PC-3 (cell line): ENCODE results near the gene SRGAP3. TPM values are rescaled to one million over a fixed set of nuclear protein-coding genes. Genes with fewer than 3 reads are reported as not detected.

Experiments
- ATAC-seq: fragments of 200-7000 bp; cut with Tn5 transposase; 2 replicates; pipeline ENCODE4 v1.9.1; 2020; ENCODE audit warnings: mild to moderate bottlenecking, moderate library complexity
- BruUV-seq: library from RNA; stranded (reverse); fragments of 400-500 nt; replicated peaks from 2 replicates; lab custom pipeline; 2021; lab: Mats Ljungman, UMichigan
- CTCF ChIA-PET: fragments of 300-600 bp; sonication (Branson Sonifier 250); formaldehyde crosslinking; loops from one replicate; lab custom pipeline; 2022; ENCODE audit warnings: antibody characterized with exemption; lab: Charles Lee
- POLR2A ChIA-PET: fragments of 300-600 bp; sonication (Branson Sonifier 250); formaldehyde crosslinking; loops from one replicate; lab custom pipeline; 2022; ENCODE audit warnings: antibody characterized with exemption; ENCODE audit not compliant: unreplicated experiment; lab: Charles Lee
- DNase-seq: peaks from one replicate; pipeline ENCODE4 v3.0.0-alpha.2; 2015
- H2AFZ ChIP-seq: fragments of 300-600 bp; sonication (generic); 2 replicates; pipeline ENCODE4 v1.6.0; 2016; ENCODE audit warnings: antibody characterized with exemption, low read length
- H3F3A ChIP-seq: fragments of 300-600 bp; sonication (generic); one replicate; pipeline ENCODE4 v1.6.0; 2017; ENCODE audit warnings: antibody characterized with exemption, low read length, control low read depth, mild to moderate bottlenecking; ENCODE audit not compliant: unreplicated experiment
- H3K27ac ChIP-seq: fragments of 300-600 bp; sonication (generic); 2 replicates; pipeline ENCODE4 v1.5.1; 2016; ENCODE audit warnings: mild to moderate bottlenecking, low read length
- H3K27me3 ChIP-seq: fragments of 300-600 bp; sonication (generic); 2 replicates; pipeline ENCODE4 v1.6.1; 2016; ENCODE audit warnings: low read length, mixed read lengths
- H3K36me3 ChIP-seq: fragments of 300-600 bp; sonication (generic); 2 replicates; pipeline ENCODE4 v1.6.1; 2016; ENCODE audit warnings: low read depth, mixed run types, low read length, mixed read lengths
- H3K4me1 ChIP-seq: fragments of 300-600 bp; sonication (generic); 2 replicates; pipeline ENCODE4 v1.5.1; 2016; ENCODE audit warnings: low read length; ENCODE audit not compliant: insufficient read depth
- H3K4me2 ChIP-seq: fragments of 300-600 bp; sonication (generic); 2 replicates; pipeline ENCODE4 v1.6.0; 2016; ENCODE audit warnings: low read length
- H3K4me3 ChIP-seq: fragments of 300-600 bp; sonication (generic); 2 replicates; pipeline ENCODE4 v1.5.1; 2016; ENCODE audit warnings: mild to moderate bottlenecking, low read length, mixed read lengths
- H3K79me2 ChIP-seq: fragments of 300-600 bp; sonication (generic); 2 replicates; pipeline ENCODE4 v1.6.1; 2017; ENCODE audit warnings: low read length, mixed read lengths
- H3K9ac ChIP-seq: fragments of 300-600 bp; sonication (generic); 2 replicates; pipeline ENCODE4 v1.6.0; 2016; ENCODE audit warnings: mild to moderate bottlenecking, low read length
- H3K9me2 ChIP-seq: fragments of 300-600 bp; sonication (generic); replicated peaks from 2 replicates; pipeline ENCODE4 v1.6.1; 2016; ENCODE audit warnings: mixed run types, low read length, mixed read lengths
- H3K9me3 ChIP-seq: fragments of 300-600 bp; sonication (generic); 2 replicates; pipeline ENCODE4 v1.6.1; 2016; ENCODE audit warnings: low read length, mixed read lengths
- H4K20me1 ChIP-seq: fragments of 300-600 bp; sonication (generic); 2 replicates; pipeline ENCODE4 v1.6.1; 2016; ENCODE audit warnings: low read length, mixed read lengths
- CTCF ChIP-seq: fragments of 300-600 bp; sonication (generic); conservative IDR thresholded peaks from 2 replicates; pipeline ENCODE4 v1.5.1; 2017; ENCODE audit warnings: antibody characterized with exemption, low read depth, mild to moderate bottlenecking, low read length
- EZH2 ChIP-seq: fragments of 300-600 bp; sonication (generic); IDR thresholded peaks from one replicate; pipeline ENCODE4 v1.6.1; 2017; ENCODE audit warnings: antibody characterized with exemption, mild to moderate bottlenecking, low read length; ENCODE audit not compliant: unreplicated experiment
- EZH2phosphoT487 ChIP-seq: fragments of 300-600 bp; sonication (generic); IDR thresholded peaks from 2 replicates; pipeline ENCODE4 v1.6.1; 2018; ENCODE audit warnings: mild to moderate bottlenecking, antibody characterized with exemption, low read length, borderline replicate concordance
- intact Hi-C: fragments of 100-400 bp; cut with micrococcal nuclease; formaldehyde crosslinking; loops from 2 replicates; pipeline ENCODE4 v1.9.0; 2023
- total RNA-seq: library from RNA; depleted of rRNA; stranded (reverse); fragments of >200 nt; gene quantifications from 2 replicates; pipeline ENCODE4 v1.2.3, GENCODE V29; 2014

SRGAP3 gene
- total RNA-seq, 1 experiment from 2014 or later: 7.5 TPM

GRCh38 chr3:8983026-8983425, 266.4 kb downstream of the SRGAP3 start:
- no peaks in the 10 kb centered on the region for H4K20me1 ChIP-seq
- DNase-seq: no peak
- ChIA-PET CTCF (interaction anchor here (0.7 kb wide), 1 partner anchor 44 kb away, joined by 3 read pairs; no protein-coding TSS in a partner anchor), POLR2A (no interaction called here)
- no peak overlapping the region for H3K4me2 ChIP-seq
- TF ChIP-seq EZH2phosphoT487 (no peak), EZH2 (no peak), CTCF (no peak)
- H3K9me3 ChIP-seq: no peaks in the 10 kb centered on the region
- no TSS peak for BruUV-seq
- peaks cover 3% of the 10 kb centered on the region; the same call in 1 of the 2 replicates for H3K27me3 ChIP-seq
- no peaks in the 10 kb centered on the region for H3K36me3 ChIP-seq
- H3K9ac ChIP-seq: no peak overlapping the region
- no peak for ATAC-seq
- H3K4me3 ChIP-seq: no peak overlapping the region
- no peaks in the 10 kb centered on the region for H3K9me2 ChIP-seq
- H3K79me2 ChIP-seq: no peaks in the 10 kb centered on the region
- H3F3A ChIP-seq: no peaks in the 10 kb centered on the region
- intact Hi-C loops: no loop called here
- H3K27ac ChIP-seq: no peak overlapping the region
- no peaks in the 10 kb centered on the region for H3K4me1 ChIP-seq
- H2AFZ ChIP-seq: no peak overlapping the region

- intact Hi-C loops: no loop called here
- no peak overlapping the region for H3K27ac ChIP-seq
- H3K27me3 ChIP-seq: peaks cover 3% of the 10 kb centered on the region; the same call in 1 of the 2 replicates
- H3F3A ChIP-seq: no peaks in the 10 kb centered on the region
- H3K79me2 ChIP-seq: no peaks in the 10 kb centered on the region
- no peak for ATAC-seq
- DNase-seq: no peak
- no peaks in the 10 kb centered on the region for H3K36me3 ChIP-seq
- no peak overlapping the region for H3K9ac ChIP-seq
- H3K4me1 ChIP-seq: no peaks in the 10 kb centered on the region
- CTCF ChIA-PET: interaction anchor here (0.7 kb wide), 1 partner anchor 44 kb away, joined by 3 read pairs; no protein-coding TSS in a partner anchor
- H2AFZ ChIP-seq: no peak overlapping the region
- no peaks in the 10 kb centered on the region for H3K9me2 ChIP-seq
- no TSS peak for BruUV-seq
- H3K9me3 ChIP-seq: no peaks in the 10 kb centered on the region
- H4K20me1 ChIP-seq: no peaks in the 10 kb centered on the region
- no peak for TF ChIP-seq CTCF
- TF ChIP-seq EZH2phosphoT487: no peak
- no peak for TF ChIP-seq EZH2
- POLR2A ChIA-PET: no interaction called here
- no peak overlapping the region for H3K4me3 ChIP-seq
- no peak overlapping the region for H3K4me2 ChIP-seq
Observed at GRCh38 chr3:8982509-8982908, 266.9 kb downstream of the SRGAP3 start.

GRCh38 chr3:8981700-8982099, 267.7 kb downstream of the SRGAP3 start:
- Histone ChIP-seq H3K27me3 (peaks cover 3% of the 10 kb centered on the region; the same call in 1 of the 2 replicates), H3K9me3 (no peaks in the 10 kb centered on the region), H3K27ac (no peak overlapping the region), H3K4me1 (no peaks in the 10 kb centered on the region), H3K79me2 (no peaks in the 10 kb centered on the region), H3K4me2 (no peak overlapping the region), H3K4me3 (no peak overlapping the region), H4K20me1 (no peaks in the 10 kb centered on the region), H3K9ac (no peak overlapping the region), H3K9me2 (no peaks in the 10 kb centered on the region), H2AFZ (no peak overlapping the region), H3F3A (no peaks in the 10 kb centered on the region), H3K36me3 (no peaks in the 10 kb centered on the region)
- DNase-seq (no peak), ATAC-seq (no peak)
- intact Hi-C loops: no loop called here
- TF ChIP-seq CTCF (no peak), EZH2phosphoT487 (no peak), EZH2 (no peak)
- CTCF ChIA-PET: no interaction called here
- no TSS peak for BruUV-seq
- POLR2A ChIA-PET: no interaction called here
